Measurements from ENCODE around the gene CHMP4A. TPM values are rescaled to one million over a fixed set of nuclear protein-coding genes. Genes with fewer than 3 reads are reported as not detected.

The CHMP4A gene
- total and polyA plus RNA-seq, 2 of the 13 experiments (the other 11 are each of a cell fraction or from before 2014, with no cell fraction given), result 83.6 to 113 TPM

- no peak for TF ChIP-seq ZNF816 (CRISPR knock-in tag; IDR thresholded peaks at IDR 0.05; ENCODE audit: borderline replicate concordance)
- no peak for TF ChIP-seq MXD3 (CRISPR knock-in tag; IDR thresholded peaks at IDR 0.05)
- no peak for TF ChIP-seq FOXK1 (CRISPR knock-in tag; IDR thresholded peaks at IDR 0.05; ENCODE audit: borderline replicate concordance, low read depth)
- no peak for TF ChIP-seq ZNF234 (CRISPR knock-in tag; conservative IDR thresholded peaks at IDR 0.05)
- TF ChIP-seq ZBTB43 (CRISPR knock-in tag; conservative IDR thresholded peaks at IDR 0.05), result no peak
- TF ChIP-seq TBX3 (IDR thresholded peaks at IDR 0.05; ENCODE audit: borderline replicate concordance), result no peak
- no peak for TF ChIP-seq ZSCAN9 (CRISPR knock-in tag; IDR thresholded peaks at IDR 0.05; ENCODE audit: borderline replicate concordance)
- peak; percentile 10; the same call in 1 of the 2 replicates for TF ChIP-seq FOSL1 (CRISPR knock-in tag; IDR thresholded peaks at IDR 0.05; ENCODE audit: borderline replicate concordance)
- no peak for TF ChIP-seq SNRNP70 (IDR thresholded peaks at IDR 0.05; ENCODE audit: low read depth, low read length)
- no peak for TF ChIP-seq NR2C2 (CRISPR knock-in tag; IDR thresholded peaks at IDR 0.05; ENCODE audit: borderline replicate concordance)
- no peak for TF ChIP-seq CENPT (CRISPR knock-in tag; IDR thresholded peaks at IDR 0.05; ENCODE audit: low read depth)
- no peak for TF ChIP-seq ZNF251 (CRISPR knock-in tag; IDR thresholded peaks at IDR 0.05)
- no peak for TF ChIP-seq DPF2 (CRISPR knock-in tag; IDR thresholded peaks at IDR 0.05; ENCODE audit: borderline replicate concordance, low read depth)
- TF ChIP-seq ZNF350 (CRISPR knock-in tag; IDR thresholded peaks at IDR 0.05; ENCODE audit: borderline replicate concordance, low read depth), result no peak
- no peak for TF ChIP-seq MAFG (CRISPR knock-in tag; IDR thresholded peaks at IDR 0.05)
- TF ChIP-seq KDM2A (CRISPR knock-in tag; IDR thresholded peaks at IDR 0.05; ENCODE audit: borderline replicate concordance, low read depth), result no peak; the same call in 1 of the 2 replicates
- no peak for TF ChIP-seq E2F1 (CRISPR knock-in tag; IDR thresholded peaks at IDR 0.05)
- TF ChIP-seq ZBTB33 (CRISPR knock-in tag; IDR thresholded peaks at IDR 0.05), result 0 out of 2 replicates have a peak, but pooled peaks have one; percentile 35
- no peak for TF ChIP-seq ZNF713 (CRISPR knock-in tag; IDR thresholded peaks at IDR 0.05)
- no peak for TF ChIP-seq BATF2 (CRISPR knock-in tag; IDR thresholded peaks at IDR 0.05)
- peak; percentile 45; the same call in 1 of the 2 replicates for TF ChIP-seq SALL1 (CRISPR knock-in tag; IDR thresholded peaks at IDR 0.05)
- TF ChIP-seq BRD4 (CRISPR knock-in tag; IDR thresholded peaks at IDR 0.05), result no peak; the same call in 1 of the 2 replicates
- 0 out of 2 replicates have a peak, but pooled peaks have one; percentile 41 for TF ChIP-seq RCOR2 (CRISPR knock-in tag; IDR thresholded peaks at IDR 0.05)
- no peak for TF ChIP-seq KDM4B (CRISPR knock-in tag; IDR thresholded peaks at IDR 0.05)
- TF ChIP-seq ZNF12 (CRISPR knock-in tag; IDR thresholded peaks at IDR 0.05), result 0 out of 2 replicates have a peak, but pooled peaks have one; percentile 2
- TF ChIP-seq ZBTB3 (CRISPR knock-in tag; IDR thresholded peaks at IDR 0.05; ENCODE audit: borderline replicate concordance, low read depth), result no peak
These were observed 30.1 kb upstream of the CHMP4A start (continued) for GRCh38 chr14:24243336-24243836.

Data from HepG2 (cell line).